ENCODE data around the gene SREBF2. TPM values are rescaled to one million over a fixed set of nuclear protein-coding genes. Genes with fewer than 3 reads are reported as not detected.
A peak's percentile ranks its signal among the peaks of the same experiment; 100 is the strongest.
"Not testable (repeated sequence)": the region's sequence is repeated elsewhere in the genome, so short reads cannot be mapped to it uniquely, and the experiment has no call there.

The SREBF2 gene
- total RNA-seq, 1 donor from 2014 or later, result 65.5 TPM

DNA sequence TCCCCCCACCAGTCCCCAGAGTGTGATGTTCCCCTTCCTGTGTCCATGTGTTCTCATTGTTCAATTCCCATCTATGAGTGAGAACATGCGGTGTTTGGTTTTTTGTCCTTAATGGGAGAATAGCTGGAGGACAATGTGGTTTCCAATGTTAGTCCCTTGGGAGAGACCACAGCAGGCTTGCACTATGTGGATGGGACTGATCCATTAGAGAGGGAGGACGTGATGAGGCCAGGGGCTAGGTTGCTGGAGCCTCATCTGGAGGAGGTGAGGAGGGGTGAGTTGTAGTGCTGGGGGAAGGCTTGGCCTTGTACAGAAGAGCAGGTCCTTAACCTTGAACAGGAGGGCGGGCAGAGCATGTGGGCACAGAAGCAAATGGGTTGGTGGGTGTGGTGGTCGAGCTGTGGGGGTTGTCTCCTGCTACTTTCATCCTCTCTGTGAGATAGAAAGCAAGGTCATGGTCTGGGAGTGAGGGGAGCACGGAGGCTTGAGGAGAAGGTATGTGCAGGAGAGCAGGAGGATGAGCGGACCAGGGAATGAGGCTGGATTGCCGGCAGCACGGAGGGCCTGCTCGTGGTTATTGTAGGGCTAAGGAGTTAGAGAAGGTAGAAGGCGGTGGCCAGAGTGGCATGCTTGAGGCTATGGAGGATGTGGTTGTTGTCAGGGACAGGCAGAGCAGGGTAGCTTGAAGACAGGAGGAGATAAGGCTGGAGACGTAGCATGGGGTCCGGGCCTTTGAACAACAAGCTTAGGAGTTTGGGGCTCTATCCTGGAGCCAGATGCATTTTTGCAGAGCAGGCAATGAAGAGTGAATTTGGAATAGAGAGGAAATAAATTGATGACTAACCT is 11.2 kb upstream of the SREBF2 start:
- no peak for DNase-seq

DNA sequence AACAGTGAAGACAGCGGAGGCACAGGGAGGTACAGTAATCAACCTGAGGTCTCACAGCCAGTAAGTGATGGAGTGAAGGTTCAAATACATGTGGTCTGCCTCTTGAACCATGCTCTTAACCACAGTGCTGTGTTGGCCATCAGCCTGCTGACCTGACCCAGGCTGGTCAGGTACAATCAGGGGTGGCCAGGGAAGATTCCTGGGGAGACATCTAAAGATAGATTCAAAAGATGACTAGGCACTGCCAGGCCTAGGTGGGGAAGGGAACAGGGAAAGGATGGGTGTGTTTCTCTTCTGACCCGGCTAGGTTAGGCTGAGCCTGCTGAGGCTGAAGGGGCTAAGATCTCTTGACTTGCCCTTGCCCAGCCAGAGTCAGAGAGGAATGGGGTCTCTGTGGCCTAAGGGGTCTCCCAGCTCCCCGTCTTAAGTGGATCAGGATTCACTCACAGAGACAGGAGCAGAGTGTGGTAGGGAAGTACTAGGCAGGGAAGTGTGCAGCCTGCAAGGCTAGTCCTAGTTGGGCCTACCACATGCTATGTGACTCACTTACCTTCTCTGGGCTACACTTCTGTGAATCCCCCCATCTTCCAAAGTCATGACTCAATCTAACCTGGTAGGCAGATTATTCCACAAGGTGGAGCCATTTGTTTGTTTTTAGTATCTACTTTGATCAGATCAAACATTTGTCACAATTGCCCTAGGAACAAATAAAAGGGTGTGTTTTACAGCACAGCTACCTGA is 10.4 kb upstream of the SREBF2 start:
- DNase-seq, result no peak

DNA sequence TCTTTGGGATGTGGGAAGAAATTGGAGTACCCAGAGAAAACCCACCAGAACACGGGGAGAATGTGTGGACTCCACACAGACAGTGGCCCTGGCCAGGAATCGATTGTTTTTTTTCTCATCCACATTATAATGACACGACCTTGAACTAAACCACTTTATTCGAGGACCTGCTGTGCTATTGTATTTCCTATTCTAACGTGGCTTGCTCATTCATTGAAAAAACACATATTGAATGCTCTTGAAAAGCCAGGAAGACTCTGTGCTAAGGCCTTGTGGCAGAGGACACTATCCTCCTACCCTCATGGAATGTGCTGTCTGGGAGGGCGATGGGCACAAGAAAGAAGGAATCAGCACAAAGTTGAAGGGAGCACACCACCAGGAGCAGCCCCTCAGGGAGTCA is 9.1 kb upstream of the SREBF2 start:
- DNase-seq, result no peak

DNA sequence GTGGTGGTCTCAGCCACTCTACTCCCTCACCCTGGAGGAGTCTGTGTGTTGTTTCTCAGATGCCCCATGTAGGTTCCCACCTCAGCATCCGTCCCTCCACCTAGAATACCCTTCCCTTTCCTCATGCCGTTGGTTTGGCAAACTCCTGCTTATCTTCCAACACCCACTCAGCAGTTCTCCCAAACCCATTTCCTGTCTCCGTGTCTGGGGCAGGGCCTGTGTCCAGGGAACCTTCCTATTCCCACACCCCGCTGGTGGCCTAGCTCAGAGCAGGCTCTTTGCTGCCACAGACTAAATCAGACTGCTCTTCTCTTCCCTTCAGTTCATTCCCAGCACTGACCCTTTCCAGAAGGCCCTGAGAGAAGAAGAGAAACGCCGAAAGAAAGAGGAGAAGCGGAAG is 7.5 kb upstream of the SREBF2 start:
- no peak for DNase-seq

DNA sequence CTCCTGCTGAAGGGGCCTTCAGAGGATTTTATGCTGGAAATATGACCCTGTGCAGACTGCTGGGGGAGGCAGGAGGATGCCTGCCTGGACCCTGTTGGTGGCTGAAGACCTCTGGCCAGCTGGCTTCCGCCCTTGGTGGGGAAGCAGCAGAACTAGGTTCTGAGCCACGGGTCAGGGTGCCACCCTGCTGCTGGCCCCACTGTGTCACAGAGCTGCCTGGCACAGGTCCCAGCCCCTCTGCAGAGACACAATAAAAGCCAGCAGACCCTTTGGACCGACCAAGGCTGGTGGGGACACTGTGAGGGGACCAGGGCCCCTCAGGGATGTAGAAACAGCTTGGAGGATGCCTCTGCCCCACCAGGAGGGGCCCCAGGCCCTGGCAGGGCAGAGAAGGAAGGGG is 6.9 kb upstream of the SREBF2 start:
- no peak for DNase-seq

DNA sequence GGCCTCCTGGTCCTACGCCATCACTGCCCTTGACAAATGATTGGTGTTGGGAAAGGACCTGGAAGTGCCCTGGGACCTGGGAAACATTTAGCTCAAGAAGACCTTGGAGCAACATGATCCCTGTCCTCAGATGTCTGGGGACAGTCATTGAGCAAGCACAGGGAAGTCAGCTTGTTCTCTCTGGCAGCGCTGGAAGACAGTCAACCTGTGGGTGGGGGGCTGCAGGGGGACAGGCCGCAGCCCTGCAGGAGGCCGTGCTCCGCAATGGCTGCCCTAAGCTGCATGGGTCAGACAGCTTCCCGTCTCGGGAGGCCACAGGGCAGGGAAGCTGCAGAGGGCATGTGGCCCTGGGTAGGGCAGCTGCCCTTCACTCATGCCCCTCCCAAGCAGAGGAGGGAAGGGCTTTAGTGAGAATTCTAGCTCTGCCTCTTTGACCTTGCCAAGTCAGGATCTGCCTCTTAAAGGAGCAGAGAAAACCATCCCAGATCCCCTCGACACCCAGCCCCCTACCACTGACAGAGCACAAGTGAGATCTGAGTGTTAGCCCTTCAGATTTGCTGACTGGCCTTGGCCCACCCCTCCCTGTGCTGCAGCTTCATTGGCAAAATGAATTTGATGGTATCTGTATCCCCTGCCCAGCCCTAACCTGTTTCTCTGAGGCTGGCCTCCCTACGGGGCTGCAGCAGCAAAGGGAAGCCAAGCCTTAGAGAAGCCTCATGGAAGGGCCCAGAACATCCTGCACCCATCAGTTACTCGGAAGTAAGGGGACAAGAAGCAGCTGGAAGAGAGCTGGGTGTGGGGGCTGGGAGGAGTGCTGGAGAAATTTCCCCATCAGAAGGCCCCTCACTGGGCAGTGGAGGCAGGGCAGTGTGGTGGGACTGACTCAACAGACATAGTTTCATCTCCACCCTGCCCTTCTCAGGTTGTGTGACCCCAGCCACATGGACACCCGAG is 6.2 kb upstream of the SREBF2 start:
- DNase-seq, result no peak

DNA sequence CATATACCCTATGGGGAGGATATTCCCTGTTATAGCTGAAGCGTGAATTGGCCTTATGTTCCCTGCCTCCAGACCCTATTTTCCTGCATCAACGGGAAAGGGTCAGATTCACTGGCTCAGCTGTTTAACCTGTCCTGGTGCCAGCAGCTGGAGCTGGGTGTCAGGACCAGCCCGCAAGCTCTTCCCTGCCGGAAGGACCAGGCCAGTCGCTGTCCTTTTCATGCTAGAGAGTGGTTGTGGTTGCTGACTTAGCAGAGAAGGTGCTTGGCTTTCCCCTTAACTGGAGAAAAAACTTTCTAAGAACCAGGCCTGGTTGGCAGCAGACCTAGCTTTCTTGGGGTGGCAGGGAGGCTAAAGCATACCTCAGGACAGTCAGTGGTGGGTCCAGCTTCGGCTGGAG is 5.2 kb upstream of the SREBF2 start:
- no peak for DNase-seq

DNA sequence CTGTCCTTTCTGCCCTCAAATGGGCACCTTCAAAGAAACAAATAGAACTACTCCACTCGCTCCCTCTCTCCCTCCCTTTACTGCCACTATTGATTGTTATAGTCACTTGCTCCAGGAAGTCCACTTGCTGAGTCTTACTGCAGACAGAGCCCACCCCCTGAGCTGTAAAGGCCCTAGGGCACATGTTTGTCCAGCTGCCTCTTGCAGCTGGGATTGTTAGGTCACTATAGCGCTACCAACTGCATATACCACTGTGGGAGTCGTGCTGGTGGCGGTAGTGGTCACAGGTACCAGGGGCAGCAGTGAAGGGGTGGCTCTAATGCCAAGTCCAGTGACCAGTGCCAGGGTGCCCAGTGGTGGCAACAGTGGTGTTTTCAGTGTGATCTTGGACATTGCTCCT is 4.4 kb upstream of the SREBF2 start:
- no peak for DNase-seq

DNA sequence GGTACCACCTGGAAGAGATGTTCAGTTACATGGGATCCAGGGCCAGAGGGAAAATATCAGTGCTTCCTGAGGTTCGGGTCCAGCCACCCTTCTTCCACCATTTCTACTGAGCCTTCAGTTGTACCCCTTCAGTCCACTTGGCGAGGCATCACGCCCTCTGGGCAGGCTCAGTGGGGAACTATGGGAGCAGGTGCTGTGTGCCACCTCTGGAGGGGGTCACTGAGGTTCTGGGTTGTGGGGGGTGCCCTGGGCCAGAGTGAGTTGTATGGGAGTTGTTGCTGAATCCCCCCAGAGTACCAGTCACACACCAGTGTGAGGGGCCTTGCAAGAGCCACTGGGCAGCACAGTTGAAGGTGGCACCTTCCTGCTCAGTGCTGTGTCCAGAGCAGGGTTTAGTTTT is 2.7 kb upstream of the SREBF2 start:
- no peak for DNase-seq

DNA sequence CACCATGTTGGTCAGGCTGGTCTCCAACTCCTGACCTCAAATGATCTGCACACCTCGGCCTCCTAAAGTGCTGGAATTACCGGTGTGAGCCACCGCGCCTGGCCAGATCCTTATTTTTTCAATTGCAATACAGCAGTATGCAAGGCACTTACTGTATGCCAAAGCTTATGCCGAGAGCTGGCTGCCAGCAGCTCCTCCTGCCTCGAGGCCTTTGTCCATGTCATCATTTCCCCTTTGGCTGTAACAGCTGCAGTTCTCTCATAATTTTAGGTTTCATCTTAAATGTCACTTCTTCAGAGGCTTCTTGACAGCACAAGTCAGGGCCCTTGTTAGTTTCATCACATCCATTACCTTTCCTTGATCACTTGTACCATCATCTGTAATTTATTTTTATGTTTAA is 1.5 kb upstream of the SREBF2 start:
- DNase-seq, result no peak

DNA sequence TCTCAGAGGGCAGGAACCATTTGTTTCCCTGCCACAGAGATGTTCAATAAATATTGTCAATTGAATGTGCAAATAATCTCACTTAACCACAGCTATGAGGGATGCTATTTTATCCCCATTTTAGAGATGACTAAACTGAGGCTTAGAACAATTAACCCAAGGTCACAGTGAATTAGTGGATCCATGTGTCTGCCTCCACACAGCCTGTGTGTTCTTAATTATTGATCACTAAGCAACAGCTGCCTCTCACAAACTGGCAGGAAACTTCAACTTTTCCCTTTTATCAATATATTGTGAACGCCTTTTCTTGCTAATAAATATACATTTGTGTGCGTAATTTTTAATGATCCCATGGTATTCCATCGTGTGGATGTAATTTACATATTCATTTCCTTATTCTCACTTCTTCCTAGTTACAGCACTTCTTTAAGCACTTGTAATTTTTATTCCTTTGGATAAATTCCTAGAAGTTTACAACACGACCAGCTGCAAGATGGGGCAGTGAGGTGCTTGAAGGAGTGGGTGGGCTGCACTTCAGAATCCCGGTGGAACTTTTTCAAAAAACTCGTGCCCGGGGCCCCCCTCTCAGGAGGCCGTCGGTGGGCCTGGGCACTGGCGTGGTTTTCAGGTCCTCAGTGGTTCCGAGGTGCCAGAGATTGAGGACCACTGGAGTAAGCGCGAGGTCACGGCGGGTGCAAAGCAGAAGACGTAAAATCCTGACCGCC is 915 bp upstream of the SREBF2 start:
- DNase-seq, result no peak

DNA sequence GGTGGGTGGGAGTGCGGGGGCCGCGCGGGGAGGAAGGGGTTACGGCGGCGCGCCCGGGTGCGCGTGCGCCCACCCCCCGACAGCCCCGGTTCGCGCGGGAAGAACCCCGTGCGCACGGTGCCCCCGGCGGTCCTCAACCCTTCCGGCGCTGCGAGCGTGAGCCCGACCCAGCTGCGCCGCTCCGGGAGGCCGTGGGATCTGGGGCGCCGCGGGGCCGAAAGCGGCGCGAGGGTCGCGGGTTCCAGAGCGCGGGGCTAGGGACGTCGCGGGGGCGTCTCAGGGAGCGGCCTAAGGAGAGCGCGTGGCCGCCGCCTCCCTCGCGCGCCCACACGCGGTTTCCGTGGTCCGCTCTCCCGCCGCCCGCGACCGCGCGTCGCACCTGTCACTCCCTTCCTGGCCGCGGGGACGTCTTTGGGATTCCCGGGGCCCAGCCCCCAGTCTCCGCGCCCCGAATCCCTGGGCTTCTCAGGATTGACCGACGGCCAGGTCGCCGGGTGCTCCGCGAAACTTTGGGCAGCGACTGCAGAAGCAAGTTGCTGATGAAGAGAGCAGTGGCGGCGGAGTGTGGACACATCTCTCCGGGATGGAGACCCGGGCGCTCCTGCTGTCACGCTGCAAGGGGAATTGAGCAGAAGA is 582 bp downstream of the SREBF2 start:
- DNase-seq, result peak; percentile 29

DNA sequence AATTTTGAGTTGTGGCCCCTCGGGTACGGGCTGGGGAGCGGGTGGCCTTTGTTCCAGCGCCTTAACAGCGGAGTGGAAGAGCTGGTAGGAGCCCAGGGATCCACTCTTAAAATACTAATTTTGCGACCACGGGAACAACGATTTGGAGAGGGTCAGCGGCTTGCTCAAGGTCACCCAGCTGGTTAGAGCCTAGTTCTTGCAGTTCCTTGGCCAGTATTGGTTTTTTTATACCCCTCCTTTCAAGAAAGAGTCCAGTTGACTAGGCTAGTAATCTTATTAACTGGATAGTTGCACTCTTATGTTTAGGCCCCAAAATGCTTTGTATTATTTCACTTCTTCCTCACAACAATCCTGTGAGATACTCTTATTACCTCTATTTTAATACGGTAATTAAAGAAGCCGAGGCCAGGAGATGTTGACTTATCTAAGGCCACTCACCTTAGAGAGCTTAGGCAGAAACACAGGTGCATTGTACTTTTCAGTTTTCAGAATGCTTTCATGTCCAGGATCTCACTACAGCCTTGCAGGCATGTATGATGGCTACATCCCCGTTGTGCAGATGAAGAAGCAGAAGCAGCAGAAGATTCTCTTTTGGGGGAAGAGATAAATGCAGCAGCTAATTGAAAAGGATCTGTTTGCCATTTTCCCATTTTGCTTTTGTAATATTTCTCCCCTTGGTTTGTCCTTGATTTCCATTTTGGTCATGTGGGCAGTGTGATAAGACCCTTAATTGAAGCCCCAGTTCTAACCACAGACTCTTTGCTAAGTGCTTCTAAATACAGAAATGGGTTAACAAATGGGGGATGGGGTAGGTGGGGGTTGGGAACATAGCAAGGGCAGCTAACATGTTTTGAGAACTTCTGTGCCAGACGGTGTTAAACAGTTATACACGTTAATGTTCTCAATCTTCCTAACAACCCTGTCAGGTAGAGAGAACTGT is 1.4 kb downstream of the SREBF2 start:
- no peak for DNase-seq

DNA sequence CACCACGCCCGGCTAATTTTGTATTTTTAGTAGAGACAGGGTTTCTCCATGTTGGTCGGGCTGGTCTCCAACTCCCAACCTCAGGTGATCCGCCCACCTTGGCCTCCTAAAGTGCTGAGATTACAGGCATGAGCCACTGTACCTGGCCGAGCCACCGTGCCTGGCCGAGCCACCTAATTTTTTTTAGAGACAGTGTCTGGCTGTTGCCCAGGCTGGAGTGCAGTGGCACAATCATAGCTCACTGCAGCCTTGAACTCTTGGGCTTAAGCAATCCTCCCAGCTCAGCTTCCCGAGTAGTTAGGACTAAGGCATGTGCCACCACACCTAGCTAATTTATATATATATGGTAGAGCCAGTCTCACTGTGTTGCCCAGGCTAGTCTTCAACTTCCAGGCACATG is 2.6 kb downstream of the SREBF2 start:
- DNase-seq, result not testable (repeated sequence)

DNA sequence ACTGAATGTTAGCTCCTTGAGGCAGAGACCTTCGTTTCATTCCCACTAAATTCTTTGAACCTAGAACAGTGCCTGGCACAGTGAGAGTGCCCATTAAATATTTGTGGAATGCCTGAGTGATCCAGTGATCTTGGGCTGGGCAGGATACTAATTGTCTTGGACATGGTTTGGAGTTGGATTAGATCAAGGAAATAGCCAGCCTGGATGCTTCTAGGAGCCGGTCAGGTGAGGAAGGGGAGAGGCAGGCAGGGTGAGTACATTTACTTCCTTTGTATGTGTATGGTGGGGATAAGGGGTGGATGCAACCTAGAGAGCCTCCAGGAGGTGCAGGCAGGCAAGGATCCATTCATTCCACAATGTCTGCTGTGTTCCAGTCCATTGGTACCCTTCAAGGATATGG is 3.6 kb downstream of the SREBF2 start:
- no peak for DNase-seq

DNA sequence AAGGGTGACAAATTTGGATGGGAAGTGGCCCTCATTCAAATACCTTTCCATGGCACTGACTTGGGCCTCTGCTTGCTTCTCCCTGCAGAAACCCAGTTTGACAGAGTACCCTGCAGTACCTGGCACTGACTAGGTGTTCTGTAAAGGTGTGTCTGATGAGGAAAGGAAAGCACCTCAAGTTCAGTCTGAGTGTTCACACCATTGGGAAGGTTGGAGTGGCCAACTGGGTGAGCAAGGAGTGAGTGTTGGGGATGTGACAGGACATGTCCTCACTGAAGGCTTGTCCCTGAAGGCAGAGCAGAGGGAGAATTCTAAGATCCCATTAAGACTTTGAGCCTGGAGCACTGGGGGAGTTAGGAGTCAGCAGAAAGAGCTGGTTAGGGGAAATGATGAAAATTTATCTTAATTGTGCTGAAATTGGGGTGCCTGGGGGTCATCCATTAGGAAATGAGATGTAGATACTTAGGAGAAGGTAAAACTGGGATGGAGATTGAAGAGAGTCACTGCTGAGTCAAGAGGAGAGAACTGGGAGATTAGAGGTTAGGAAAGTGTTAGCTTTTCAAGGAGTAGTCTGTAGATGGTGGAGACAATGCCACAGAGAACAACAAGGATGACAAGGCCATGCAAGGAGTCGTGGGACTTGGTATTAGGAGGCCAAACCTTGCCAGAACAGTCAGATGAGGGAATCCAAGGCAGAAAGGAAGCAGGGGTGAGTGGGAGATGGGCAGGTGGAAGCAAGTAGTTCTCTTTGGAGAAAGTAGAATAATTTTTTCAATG is 6.1 kb downstream of the SREBF2 start:
- DNase-seq, result no peak

DNA sequence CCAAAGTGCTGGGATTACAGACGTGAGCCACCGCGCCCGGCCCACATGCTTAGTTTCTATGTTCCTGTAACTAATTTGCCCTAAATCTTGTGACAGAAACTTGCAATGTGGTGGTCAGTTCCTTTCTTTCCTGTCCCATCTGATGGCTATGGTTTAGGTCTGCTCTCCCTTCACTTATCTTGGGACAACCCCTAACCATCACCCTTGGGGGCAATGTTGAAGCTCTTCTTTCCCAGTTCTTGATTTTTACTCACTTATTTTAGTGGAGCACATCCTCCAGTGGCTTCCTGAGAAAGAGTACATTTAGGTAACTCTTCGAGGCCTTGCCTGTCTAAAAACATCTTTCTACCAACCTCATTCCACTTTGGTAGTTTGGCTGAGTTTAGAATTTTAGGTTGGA is 7.3 kb downstream of the SREBF2 start:
- DNase-seq, result no peak

DNA sequence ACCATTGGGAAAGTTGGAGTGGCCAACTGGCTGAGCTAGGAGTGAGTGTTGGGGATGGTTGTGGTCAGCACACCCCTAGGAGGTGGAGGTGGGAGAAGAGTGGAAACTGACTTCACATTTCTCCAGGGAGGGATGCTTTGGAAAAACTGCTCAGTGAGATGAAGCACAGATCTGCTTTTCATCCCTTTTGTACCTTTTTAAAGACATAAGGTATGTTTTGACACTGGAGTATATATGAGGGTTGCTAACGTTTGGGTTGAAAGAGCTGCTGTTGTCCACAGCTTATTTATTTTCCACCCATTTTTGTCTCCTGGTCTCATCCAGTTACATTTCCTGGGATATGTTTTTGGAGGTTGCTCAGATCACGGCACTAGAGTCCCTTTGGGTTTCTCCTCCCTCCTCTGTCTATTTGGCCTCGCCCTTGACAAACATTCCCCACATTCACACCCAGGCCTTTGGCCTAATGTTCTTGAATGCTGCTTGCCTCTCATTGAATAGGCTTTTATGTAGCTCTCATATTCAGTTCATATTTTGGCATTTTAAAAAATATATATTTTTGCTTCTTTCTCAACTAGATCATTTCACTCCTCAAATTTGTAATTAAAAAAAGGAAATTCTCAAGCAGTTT is 8.3 kb downstream of the SREBF2 start:
- DNase-seq, result no peak
